ENCODE data around the gene ANG.
A peak's percentile ranks its signal among the peaks of the same experiment; 100 is the strongest.
"Not testable (repeated sequence)": the region's sequence is repeated elsewhere in the genome, so short reads cannot be mapped to it uniquely, and the experiment has no call there.

Gene ANG

DNA sequence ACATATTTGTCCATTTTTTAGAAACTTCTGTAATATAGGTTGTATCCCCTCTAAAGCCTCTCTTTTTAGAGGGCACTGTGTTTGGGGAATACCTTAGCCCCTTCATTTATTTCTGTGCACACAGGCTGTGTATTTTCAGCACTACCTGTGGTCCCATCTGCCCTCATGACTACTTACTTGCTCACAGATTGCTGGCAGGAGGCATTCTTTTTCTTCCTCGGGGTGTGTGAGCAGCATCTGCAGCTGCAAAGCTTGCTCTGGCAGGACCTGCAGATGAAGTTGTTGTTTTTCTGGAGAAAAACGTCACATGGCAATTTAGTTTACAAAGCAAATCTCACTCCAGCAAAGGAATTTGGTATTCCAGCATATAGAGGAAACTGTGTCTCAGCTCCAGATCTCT is 24.3 kb downstream of the ANG start:
- TF ChIP-seq, protein P1, sequence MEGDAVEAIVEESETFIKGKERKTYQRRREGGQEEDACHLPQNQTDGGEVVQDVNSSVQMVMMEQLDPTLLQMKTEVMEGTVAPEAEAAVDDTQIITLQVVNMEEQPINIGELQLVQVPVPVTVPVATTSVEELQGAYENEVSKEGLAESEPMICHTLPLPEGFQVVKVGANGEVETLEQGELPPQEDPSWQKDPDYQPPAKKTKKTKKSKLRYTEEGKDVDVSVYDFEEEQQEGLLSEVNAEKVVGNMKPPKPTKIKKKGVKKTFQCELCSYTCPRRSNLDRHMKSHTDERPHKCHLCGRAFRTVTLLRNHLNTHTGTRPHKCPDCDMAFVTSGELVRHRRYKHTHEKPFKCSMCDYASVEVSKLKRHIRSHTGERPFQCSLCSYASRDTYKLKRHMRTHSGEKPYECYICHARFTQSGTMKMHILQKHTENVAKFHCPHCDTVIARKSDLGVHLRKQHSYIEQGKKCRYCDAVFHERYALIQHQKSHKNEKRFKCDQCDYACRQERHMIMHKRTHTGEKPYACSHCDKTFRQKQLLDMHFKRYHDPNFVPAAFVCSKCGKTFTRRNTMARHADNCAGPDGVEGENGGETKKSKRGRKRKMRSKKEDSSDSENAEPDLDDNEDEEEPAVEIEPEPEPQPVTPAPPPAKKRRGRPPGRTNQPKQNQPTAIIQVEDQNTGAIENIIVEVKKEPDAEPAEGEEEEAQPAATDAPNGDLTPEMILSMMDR (conservative IDR thresholded peaks at IDR 0.05; ENCODE audit: low read depth, low read length) = no peak
- peak; percentile 15 for DNase-seq (ENCODE audit: low read depth)
- H3K4me3 ChIP-seq (ENCODE audit: low read depth, low read length) = no peak overlapping the region

DNA sequence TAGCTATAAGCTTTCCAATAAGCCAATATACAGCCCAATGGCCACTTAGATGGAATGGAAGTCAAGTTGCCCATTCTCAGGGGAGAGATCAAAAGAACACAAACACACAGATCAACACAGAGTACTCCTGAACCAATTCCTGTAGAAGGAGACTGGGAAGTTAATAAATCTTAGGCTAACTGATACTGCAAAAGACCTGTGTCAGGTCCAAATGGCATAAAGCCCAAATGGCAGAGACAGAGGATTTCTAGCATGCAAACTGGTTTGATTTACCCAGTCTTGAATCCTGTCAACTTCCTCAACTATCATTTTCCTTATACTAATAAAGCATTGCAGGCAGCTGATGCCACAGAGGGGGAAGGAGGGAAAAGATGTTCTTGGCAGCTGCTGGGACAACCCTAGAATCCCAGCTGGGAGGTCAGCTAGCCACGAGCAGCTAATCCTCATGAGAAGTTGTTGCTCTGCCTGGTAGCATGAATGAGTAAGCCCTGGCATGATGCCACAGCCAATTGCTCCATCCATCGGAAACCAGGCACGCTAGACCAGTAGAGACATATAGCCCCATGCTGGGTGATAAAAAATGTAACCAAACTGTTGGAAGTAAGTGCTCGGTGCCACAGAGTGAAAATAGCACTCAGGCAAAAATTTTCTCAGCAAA is 26.2 kb downstream of the ANG start:
- TF ChIP-seq, protein P1 (conservative IDR thresholded peaks at IDR 0.05; ENCODE audit: low read depth, low read length) = no peak
- DNase-seq (ENCODE audit: low read depth) = peak; percentile 88
- no peak overlapping the region for H3K4me3 ChIP-seq (ENCODE audit: low read depth, low read length)

DNA sequence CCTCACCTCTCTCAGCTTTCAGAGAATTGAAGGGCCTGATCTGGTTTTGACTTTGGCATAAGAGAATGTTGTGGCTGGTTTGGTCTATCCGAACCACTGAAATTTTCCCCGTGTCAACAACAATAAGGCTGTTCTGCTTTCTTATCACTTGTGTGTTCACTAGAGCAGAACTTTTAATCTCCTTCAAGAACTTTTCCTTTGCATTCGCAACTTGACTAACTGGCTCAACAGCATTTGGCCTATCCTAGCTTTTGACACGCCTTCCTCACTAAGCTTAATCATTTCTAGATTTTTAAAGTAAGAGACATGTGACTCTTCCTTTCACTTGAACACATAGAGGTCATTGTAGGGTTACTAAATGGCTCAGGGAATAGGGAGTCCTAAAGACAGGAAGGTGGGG is 31.2 kb downstream of the ANG start:
- DNase-seq (ENCODE audit: low read depth) = no peak
- TF ChIP-seq, protein P1 (conservative IDR thresholded peaks at IDR 0.05; ENCODE audit: low read depth, low read length) = no peak
- H3K4me3 ChIP-seq (ENCODE audit: low read depth, low read length) = no peak overlapping the region

DNA sequence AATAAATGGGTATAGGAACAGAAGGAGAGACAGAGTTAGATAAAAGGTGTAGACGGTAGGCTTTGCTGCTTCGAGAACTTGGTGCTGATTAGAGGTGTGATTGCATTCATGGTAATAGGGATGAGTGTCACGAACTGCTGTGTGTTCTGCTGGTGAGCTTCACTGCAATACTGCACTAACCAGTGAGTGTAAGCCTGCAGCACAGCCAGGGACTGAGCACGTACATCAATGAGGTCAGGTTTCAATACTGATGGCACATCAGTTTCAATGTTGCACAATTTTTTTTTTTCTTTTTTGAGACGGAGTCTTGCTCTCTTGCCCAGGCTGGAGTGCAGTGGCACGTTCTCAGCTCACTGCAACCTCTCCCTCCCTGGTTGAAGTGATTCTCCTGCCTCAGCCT is 32.2 kb downstream of the ANG start:
- no peak overlapping the region for H3K4me3 ChIP-seq (ENCODE audit: low read depth, low read length)
- TF ChIP-seq, protein P1 (conservative IDR thresholded peaks at IDR 0.05; ENCODE audit: low read depth, low read length) = no peak
- DNase-seq (ENCODE audit: low read depth) = no peak

DNA sequence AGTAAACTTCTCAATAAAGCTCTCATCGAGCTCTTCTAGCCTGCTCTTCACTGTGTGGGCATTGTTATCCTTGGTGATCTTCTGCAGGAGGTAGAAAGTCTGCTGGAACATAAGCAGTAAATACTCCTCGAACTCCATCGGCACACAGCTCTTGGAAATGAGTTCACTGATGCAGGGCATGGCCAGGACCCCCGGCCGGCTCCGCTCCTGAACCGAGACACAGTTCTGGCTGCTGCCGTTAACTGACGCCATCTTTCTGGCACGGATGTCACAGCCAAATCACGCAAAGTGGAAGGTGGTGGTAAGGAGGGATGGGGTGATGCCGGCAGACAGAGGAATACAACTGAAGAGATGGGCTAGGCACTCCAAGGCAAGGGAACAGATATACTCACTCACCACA is 33.5 kb downstream of the ANG start:
- TF ChIP-seq, protein P1 (conservative IDR thresholded peaks at IDR 0.05; ENCODE audit: low read depth, low read length) = no peak
- H3K4me3 ChIP-seq (ENCODE audit: low read depth, low read length) = no peak overlapping the region
- DNase-seq (ENCODE audit: low read depth) = no peak

DNA sequence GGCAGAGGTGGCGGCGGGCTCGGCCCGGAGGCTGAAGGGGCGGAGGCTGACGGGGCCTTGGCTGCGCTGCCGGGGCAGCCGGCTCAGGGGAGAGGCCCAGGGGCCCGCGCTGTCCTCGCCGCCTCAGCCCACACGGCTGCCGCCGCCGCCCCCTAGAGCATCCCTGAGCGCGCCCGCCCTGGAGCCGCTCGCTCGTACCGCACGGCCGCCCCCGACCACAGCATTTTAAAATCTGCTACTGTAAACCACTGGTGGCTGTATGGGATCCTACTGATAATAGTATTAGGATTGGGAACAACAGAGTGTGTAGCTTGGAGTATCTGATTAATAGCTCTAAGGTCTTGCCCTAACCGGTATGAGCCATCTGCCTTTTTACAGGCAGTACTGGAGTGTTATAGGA is 34.9 kb downstream of the ANG start:
- DNase-seq (ENCODE audit: low read depth) = no peak
- TF ChIP-seq, protein P1 (conservative IDR thresholded peaks at IDR 0.05; ENCODE audit: low read depth, low read length) = no peak
- no peak overlapping the region for H3K4me3 ChIP-seq (ENCODE audit: low read depth, low read length)

DNA sequence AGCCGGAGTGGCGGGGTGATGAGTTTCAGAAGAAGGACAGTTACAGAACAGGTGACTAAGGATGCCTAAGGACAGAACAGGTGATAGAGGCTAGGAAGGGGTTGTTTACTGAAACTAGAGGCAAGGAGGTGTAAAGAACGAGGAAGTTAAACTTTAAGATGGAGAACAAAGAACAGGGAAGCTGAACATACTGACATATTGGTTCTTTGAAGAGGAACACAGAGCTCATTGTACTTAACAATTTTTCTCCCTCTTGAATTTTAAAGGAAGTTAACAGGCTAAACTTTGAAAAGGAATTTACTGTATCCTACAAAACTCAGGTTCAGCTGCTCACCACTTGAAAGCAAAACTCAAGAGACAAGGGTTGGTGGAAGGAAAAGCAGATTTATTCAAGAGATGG is 37.6 kb downstream of the ANG start:
- not testable (repeated sequence) for H3K4me3 ChIP-seq (ENCODE audit: low read depth, low read length); DNase-seq (ENCODE audit: low read depth)

All from choroid plexus epithelial cell (primary cell).